Colonic mucosa (tissue), 4 donors: ENCODE measurements around the gene VEZT. TPM values are rescaled to one million over a fixed set of nuclear protein-coding genes. Genes with fewer than 3 reads are reported as not detected.

Source experiments
- DNase-seq: peaks from one replicate; pipeline ENCODE4 v3.0.0-alpha.2; 2020
- H3K27ac ChIP-seq: fragments of 200-600 bp; one replicate; pipeline ENCODE4 v1.8.0; 2021
- H3K27me3 ChIP-seq: fragments of 200-600 bp; one replicate; pipeline ENCODE4 v1.8.0; 2021
- H3K36me3 ChIP-seq: fragments of 200-600 bp; one replicate; pipeline ENCODE4 v1.8.0; 2021
- H3K4me1 ChIP-seq: fragments of 200-600 bp; one replicate; pipeline ENCODE4 v1.8.0; 2021; ENCODE audit warnings: mild to moderate bottlenecking
- H3K4me3 ChIP-seq: fragments of 200-600 bp; one replicate; pipeline ENCODE4 v1.8.0; 2021
- H3K9ac ChIP-seq, 2 donors: one replicate each; pipeline ENCODE4 v1.7.0; 2013; ENCODE audit warnings: control low read depth in 2 of 2, low read depth in 2 of 2, low read length in 2 of 2
- H3K9me3 ChIP-seq: fragments of 200-600 bp; one replicate; pipeline ENCODE4 v1.8.0; 2021
- intact Hi-C: fragments of 100-400 bp; cut with DNase I; formaldehyde crosslinking; loops from one replicate; pipeline ENCODE4 v1.14.1; 2022
- total RNA-seq, 2 donors: library from RNA; stranded (reverse); fragmentation: NEBNext Ultra II Directional in 1 of 2; extraction: Animal tissue kit (Norgen Biotek cat#: 25700) in 1 of 2; gene quantifications; one replicate each; pipeline ENCODE4 v1.2.1, GENCODE V29; 2021
- TF ChIP-seq, protein P1 (sequence below): fragments of 200-600 bp; IDR thresholded peaks from one replicate; pipeline ENCODE4 v1.8.0; 2022; ENCODE audit warnings: antibody characterized with exemption, mild to moderate bottlenecking
- donor health status: healthy.
- donor health status: DM: no; HTN: no; CAD: no.
- donor health status: DM: no; HTN: no; CAD: no.

Gene VEZT, protein sequence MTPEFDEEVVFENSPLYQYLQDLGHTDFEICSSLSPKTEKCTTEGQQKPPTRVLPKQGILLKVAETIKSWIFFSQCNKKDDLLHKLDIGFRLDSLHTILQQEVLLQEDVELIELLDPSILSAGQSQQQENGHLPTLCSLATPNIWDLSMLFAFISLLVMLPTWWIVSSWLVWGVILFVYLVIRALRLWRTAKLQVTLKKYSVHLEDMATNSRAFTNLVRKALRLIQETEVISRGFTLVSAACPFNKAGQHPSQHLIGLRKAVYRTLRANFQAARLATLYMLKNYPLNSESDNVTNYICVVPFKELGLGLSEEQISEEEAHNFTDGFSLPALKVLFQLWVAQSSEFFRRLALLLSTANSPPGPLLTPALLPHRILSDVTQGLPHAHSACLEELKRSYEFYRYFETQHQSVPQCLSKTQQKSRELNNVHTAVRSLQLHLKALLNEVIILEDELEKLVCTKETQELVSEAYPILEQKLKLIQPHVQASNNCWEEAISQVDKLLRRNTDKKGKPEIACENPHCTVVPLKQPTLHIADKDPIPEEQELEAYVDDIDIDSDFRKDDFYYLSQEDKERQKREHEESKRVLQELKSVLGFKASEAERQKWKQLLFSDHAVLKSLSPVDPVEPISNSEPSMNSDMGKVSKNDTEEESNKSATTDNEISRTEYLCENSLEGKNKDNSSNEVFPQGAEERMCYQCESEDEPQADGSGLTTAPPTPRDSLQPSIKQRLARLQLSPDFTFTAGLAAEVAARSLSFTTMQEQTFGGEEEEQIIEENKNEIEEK
- 10 to 100 TPM; 36.4 to 62.2 TPM for total RNA-seq

DNA sequence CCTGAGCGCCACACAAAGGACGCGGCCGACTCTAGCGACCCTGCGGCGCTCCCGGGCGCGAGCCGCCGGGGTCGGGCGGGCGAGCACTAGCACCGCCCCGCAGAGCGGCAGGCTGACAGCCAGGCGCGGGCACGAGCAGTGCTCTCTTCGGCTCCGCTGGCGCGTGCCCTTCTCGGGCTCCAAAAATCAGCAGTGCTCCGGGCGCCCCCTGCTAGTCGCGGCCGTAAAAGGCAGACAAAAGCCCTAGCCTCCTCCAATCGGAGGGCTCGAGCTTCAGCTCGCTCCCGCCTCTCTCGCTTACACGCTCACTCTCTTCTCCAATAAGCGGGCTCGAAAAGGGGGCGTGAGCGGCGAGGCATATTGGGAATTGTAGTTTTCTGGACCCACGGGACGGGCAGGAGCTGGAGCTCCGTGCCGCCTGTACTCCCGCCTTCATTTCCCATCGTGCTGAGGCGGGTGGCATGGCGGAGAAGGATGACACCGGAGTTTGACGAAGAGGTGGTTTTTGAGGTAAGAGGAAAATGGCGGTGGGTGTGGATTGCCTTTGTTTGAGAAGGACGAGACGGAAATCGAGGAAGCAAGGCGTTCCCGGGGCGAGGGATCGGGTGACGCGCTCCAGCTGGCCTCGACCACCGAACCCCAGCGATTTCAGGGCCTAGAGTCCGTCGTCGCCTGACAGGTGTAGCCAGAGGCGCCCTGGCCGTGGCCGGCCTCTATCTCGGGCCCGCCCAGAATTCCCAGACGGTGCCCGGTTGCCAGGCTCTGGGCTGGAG lies at the start of gene VEZT, which contains the start of gene FGD6:
VEZT (plus strand) TSS at position 431 of the 773 bp plus-strand sequence; CDS start at position 475, 44 bp downstream.
FGD6 (minus strand) TSS at position 91 of the 773 bp plus-strand sequence. CDS start 227 bp downstream, outside the sequence.
- Histone ChIP-seq H3K27me3 (no peaks in the 10 kb centered on the region), H3K9ac (peak within 1 kb of the TSS; percentile 80 to 92), H3K27ac (peak within 1 kb of the TSS; percentile 98), H3K36me3 (no peaks in the 10 kb centered on the region), H3K9me3 (no peaks in the 10 kb centered on the region), H3K4me3 (peak within 1 kb of the TSS; percentile 86), H3K4me1 (peaks cover 11% of the 10 kb centered on the region)
- TF ChIP-seq, protein P1, sequence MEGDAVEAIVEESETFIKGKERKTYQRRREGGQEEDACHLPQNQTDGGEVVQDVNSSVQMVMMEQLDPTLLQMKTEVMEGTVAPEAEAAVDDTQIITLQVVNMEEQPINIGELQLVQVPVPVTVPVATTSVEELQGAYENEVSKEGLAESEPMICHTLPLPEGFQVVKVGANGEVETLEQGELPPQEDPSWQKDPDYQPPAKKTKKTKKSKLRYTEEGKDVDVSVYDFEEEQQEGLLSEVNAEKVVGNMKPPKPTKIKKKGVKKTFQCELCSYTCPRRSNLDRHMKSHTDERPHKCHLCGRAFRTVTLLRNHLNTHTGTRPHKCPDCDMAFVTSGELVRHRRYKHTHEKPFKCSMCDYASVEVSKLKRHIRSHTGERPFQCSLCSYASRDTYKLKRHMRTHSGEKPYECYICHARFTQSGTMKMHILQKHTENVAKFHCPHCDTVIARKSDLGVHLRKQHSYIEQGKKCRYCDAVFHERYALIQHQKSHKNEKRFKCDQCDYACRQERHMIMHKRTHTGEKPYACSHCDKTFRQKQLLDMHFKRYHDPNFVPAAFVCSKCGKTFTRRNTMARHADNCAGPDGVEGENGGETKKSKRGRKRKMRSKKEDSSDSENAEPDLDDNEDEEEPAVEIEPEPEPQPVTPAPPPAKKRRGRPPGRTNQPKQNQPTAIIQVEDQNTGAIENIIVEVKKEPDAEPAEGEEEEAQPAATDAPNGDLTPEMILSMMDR = peak; percentile 37
- intact Hi-C loops = loop anchor here (5.0 kb wide), 1 partner anchor 55 kb away; no protein-coding TSS in a partner anchor
- peak; percentile 99 for DNase-seq

DNA sequence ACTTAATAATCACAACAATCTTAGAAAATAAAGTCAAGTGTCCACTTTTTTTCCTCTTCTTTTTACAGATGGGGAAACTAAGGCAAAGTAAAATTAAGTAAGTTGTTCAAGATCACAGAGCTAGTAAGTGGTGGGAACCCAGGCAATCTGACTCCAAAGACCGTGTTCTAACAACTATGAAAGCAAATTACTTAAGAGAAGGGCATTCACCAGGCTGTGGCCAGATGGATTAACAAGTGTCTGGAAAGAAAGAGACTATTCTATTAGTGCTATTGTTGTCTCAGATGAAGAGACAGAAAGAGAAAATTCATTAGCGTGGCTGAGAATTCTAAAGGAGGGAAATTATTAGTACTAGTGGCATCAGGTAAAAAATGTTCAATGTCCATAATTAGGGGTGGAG lies 48.9 kb upstream of the VEZT start:
- intact Hi-C loops = no loop called here

DNA sequence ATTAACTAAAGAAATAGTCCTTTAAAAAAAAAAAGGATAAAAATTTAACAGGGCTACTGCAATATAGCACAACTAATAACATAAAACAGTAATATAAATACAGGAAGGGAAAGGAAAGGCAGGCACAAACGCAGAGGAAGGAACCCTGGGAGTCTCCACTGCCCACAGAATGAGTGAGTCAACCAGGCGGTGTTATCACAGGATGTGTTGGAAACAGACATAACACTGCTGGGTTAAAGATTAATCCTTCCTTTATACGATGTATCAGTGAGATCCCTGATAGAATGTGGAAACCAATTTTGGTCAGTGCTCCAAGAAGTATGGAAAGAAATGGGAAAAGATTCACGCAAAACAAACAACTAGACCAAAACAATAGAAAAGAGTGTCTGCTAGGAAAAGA lies 48.2 kb upstream of the VEZT start:
- intact Hi-C loops = no loop called here
- peaks cover 13% of the 10 kb centered on the region for H3K4me1 ChIP-seq
- peak overlapping the region; percentile 46 for H3K27ac ChIP-seq
- peak; percentile 65 for DNase-seq
- no peaks in the 10 kb centered on the region for H3K9me3 ChIP-seq
- H3K27me3 ChIP-seq = no peaks in the 10 kb centered on the region
- no peak overlapping the region for H3K9ac ChIP-seq
- no peaks in the 10 kb centered on the region for H3K36me3 ChIP-seq
- TF ChIP-seq, protein P1 = no peak
- no peak overlapping the region for H3K4me3 ChIP-seq

More for the DNA sequence above, 48.9 kb upstream of the VEZT start:
- DNase-seq = no peak
- Histone ChIP-seq H3K4me1 (peaks cover 7% of the 10 kb centered on the region), H3K9me3 (no peaks in the 10 kb centered on the region), H3K4me3 (no peak overlapping the region), H3K27me3 (no peaks in the 10 kb centered on the region), H3K9ac (no peak overlapping the region), H3K36me3 (no peaks in the 10 kb centered on the region), H3K27ac (no peak overlapping the region)
- TF ChIP-seq, protein P1 = no peak

DNA sequence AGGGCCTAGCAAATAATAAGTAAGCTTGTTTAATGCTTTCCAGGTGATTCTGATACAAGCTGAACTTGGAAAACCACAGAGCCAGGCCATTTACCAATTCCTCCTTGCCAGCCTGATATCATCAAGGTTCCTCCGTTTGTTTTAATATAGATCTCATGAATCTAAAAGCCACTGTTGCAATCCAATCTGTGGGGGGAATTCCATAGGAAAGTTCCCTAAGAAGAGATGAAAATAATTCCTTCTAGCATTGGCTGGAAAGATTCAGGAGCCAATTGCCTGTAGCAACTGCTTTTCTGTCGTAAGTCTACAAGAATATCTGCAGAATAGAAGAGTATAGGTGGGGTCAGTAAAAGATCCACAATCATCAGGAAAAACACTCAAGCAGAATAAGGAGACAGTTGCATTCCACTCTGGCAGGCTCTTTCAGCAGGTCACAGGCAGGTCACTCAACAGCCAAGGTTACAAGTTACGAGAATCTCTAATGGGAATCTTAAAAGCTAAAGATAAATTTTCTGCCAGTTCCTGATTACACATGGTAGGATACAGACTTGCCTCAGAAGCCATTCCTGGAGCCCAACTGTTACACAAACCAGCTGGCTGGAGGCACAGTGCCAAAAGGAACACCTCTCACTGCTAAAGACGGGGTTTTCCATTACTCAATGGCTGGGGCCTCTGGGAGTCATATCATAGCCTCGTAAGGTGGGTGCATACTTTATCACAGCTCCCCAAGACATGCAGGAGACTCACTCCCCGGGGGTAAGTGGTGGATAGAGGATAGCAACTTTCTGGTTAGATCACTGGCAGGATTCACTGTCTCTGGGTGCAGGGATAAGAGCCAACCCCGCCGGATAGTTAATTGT lies 44.0 kb upstream of the VEZT start:
- intact Hi-C loops = no loop called here
- Histone ChIP-seq H3K27me3 (no peaks in the 10 kb centered on the region), H3K9ac (no peak overlapping the region), H3K36me3 (no peaks in the 10 kb centered on the region), H3K4me1 (peaks cover 13% of the 10 kb centered on the region), H3K4me3 (no peak overlapping the region), H3K9me3 (no peaks in the 10 kb centered on the region), H3K27ac (peak overlapping the region; percentile 48)
- TF ChIP-seq, protein P1 = no peak
- DNase-seq = peak; percentile 74
